Left ventricle myocardium superior (tissue), 1 donor: ENCODE data around the gene MAPK8IP1. TPM values are rescaled to one million over a fixed set of nuclear protein-coding genes. Genes with fewer than 3 reads are reported as not detected.
A peak's percentile ranks its signal among the peaks of the same experiment; 100 is the strongest.
"Not testable (repeated sequence)": the region's sequence is repeated elsewhere in the genome, so short reads cannot be mapped to it uniquely, and the experiment has no call there.

ENCODE experiments used
- ATAC-seq: fragments of 200-7000 bp; cut with Tn5 transposase; one replicate; pipeline ENCODE4 v1.9.1; 2020; ENCODE audit warnings: mild to moderate bottlenecking, moderate library complexity
- DNase-seq: peaks from one replicate; pipeline ENCODE4 v3.0.0-alpha.2; 2020
- intact Hi-C: fragments of 100-400 bp; cut with micrococcal nuclease; formaldehyde crosslinking; loops from one replicate; pipeline ENCODE4 v1.11.0; 2022
- long read RNA-seq: library from polyadenylated mRNA; unstranded; transcript quantifications from one replicate; pipeline ENCODE4 v2.0.0, GENCODE V29; 2021
- total RNA-seq: library from RNA; stranded (reverse); fragmentation: NEBNext Ultra II Directional; extraction: Animal tissue kit (Norgen Biotek cat#: 25700); gene quantifications from one replicate; pipeline ENCODE4 v1.2.1, GENCODE V29; 2021
- donor health status: DM: no; HTN: yes; CAD: no; lungs with severe emphysema.

The MAPK8IP1 gene
- 4.4 TPM for total RNA-seq
- long read RNA-seq, partial matches to known transcripts = 14 of 15 reads
- long read RNA-seq, other reads (novel, unspliced or antisense) = 1 of 15 reads

- DNase-seq (peak; percentile 71), ATAC-seq (peak; percentile 79)
- intact Hi-C loops = no loop called here
Measured at GRCh38 chr11:45885274-45885920, at the start of gene MAPK8IP1. MAPK8IP1 (plus strand) TSS chr11:45885651; CDS start chr11:45885821, 170 bp downstream.

- intact Hi-C loops = no loop called here
- DNase-seq (no peak), ATAC-seq (no peak)
Measured at GRCh38 chr11:45839204-45839603, 46.2 kb upstream of the MAPK8IP1 start.

- ATAC-seq, intact Hi-C loops, DNase-seq: not testable (repeated sequence)
Measured at GRCh38 chr11:45840251-45840650, 45.2 kb upstream of the MAPK8IP1 start.

DNA sequence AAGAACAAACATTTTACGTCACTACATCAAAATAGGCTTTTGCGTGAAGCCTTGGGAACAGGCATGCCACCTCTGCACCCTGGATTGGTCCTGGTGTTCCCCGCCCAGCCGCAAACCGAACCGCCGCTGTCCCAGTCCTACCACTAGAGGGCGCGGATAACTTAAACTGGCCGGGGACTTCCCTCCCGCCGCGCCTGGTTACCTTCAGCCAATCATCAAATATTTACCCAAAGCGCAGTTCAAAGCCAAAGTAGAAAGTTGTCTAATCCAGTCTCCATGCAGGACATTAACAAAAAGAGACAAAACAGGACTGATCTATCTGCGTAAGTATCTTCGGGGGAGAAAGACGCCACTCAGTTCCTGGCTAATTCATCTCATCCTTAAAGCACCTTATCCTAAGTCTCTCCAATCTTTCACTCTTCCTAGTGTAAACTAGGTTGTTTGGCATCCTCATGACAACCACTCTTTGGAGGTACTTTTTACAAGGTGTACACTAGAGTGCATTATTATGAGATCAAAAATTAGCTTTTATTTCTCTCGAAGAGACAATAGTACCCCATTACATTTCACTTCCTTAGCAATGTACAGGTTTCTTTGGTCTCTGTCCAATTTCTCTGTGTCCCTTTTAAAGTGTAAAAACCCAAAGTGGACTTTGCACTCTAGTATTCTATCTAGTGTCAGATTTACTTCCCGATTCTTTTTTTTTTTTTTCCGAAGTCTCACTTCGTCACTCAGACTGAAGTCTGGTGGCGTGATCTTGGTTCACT lies 42.1 kb upstream of the MAPK8IP1 start:
- ATAC-seq (peak; percentile 35), DNase-seq (peak; percentile 93)
- intact Hi-C loops = no loop called here

- DNase-seq = no peak
- intact Hi-C loops = no loop called here
- no peak for ATAC-seq
Measured at GRCh38 chr11:45844822-45845578, 40.5 kb upstream of the MAPK8IP1 start.

GRCh38 chr11:45846174-45846675 lies 39.2 kb upstream of the MAPK8IP1 start:
- DNase-seq (no peak), ATAC-seq (no peak)
- intact Hi-C loops = no loop called here

GRCh38 chr11:45846974-45847910 lies 38.2 kb upstream of the MAPK8IP1 start, which contains the start of gene CRY2:
CRY2 (plus strand) TSS chr11:45847475; CDS start chr11:45847491, 16 bp downstream.
- peak; percentile 100 for DNase-seq
- intact Hi-C loops = no loop called here
- ATAC-seq = peak; percentile 95

DNA sequence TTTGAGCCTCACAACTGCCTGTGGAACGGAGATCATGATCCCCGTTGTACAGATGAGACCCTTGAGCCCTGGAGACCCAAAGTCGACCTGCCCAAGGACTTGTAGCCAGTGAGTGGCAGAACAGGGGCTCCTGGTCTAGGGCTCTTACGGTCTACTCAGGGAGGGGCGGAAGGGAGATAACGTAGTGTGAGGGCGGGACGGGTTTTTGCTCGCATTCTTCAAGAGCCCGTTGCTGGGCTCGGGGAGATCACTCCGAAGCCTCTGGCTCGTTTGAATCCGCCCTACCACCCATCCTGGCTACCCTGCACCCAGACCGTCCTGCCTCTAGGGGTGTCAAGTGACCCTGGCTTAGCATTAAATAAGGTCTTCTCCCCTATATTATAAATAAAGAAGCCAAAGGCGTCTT lies 37.5 kb upstream of the MAPK8IP1 start:
- ATAC-seq (peak; percentile 28), DNase-seq (peak; percentile 43)
- intact Hi-C loops = no loop called here

GRCh38 chr11:45848654-45849081 lies 36.8 kb upstream of the MAPK8IP1 start:
- intact Hi-C loops = no loop called here
- ATAC-seq (no peak), DNase-seq (no peak)

GRCh38 chr11:45850446-45850845 lies 35.0 kb upstream of the MAPK8IP1 start:
- DNase-seq = no peak
- no peak for ATAC-seq
- intact Hi-C loops = no loop called here

GRCh38 chr11:45851228-45851627 lies 34.2 kb upstream of the MAPK8IP1 start:
- ATAC-seq (no peak), DNase-seq (no peak)
- intact Hi-C loops = no loop called here

DNA sequence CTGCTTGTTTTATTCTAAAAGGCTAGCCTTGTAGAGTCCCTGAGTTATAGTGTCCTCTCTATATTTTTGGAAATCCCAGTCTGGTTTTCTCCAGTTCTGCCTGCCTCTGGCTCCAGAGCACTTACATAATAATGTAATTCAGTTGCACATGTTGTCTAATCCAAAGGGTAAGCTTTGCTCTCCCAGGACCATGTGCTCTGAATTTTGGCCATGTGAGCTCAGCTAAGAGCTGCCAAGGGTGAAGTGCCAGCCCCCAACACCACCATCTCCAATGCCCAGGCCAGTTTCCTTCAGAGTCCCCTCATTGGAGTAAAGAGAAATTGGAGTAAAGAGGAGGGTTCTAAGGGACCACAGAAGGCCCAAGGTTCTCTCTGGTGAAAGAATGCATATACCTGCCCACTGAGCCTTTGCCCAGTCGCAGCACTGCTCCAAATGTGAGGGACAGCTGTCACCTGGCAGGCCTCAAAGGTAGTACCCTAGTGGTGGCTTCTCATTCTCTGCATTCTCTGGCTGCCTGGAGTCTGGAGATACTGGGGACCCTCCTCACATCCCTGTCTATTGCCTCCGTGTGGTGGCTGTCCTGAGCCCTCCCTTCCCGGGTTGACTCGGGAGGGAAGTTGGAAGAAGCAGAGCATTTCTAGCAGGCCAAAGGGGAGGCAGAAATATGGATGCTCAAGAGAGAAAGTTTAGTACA lies 33.3 kb upstream of the MAPK8IP1 start:
- ATAC-seq = peak; percentile 26
- peak; percentile 52 for DNase-seq

GRCh38 chr11:45852712-45853101 lies 32.7 kb upstream of the MAPK8IP1 start:
- DNase-seq = peak; percentile 78
- ATAC-seq = peak; percentile 80

More for the DNA sequence above, 33.3 kb upstream of the MAPK8IP1 start:
- intact Hi-C loops = no loop called here

DNA sequence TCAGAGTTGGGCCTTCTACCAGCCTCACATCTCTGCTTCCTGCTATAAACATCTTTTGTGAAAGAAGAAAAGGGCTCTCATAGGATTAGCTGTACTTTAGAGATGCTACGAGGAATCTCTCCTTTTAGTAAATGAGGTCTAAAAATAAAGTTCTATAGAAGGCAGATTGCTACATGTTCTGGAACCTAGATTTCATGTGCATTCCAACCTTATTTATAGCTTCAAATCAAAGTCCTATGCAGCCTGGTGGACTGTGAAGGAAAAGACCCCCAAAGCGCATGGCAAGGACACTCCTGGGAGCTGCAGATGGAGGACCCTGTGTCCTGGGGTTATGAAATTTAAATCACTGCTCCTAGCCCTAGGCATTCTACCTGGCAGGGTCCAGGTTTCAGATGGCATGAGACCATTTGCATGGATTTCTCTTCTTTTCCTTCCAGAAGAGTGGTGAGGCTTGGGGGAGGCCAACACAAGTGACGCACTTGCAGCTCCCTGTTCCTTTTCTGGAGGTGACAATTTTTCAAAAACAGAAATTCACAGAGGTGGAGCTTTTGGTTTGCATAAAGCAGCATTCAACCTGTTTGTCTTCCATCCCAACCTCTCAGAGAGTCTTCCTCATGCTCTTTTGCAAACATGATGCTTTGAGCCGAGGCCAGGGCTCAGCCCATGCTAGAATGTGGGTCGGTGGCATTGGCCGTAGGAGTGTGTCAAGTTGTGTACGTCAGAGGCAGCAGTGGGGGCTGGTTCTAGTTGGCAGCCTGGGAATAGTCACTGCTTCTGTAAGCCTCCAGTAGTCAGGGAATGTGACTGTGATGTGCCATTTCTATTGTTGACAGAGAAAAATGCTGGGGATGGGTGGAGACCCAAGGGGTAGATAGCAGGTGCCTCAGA lies 31.9 kb upstream of the MAPK8IP1 start:
- intact Hi-C loops = no loop called here
- peak; percentile 83 for DNase-seq
- peak; percentile 72 for ATAC-seq

More at GRCh38 chr11:45852712-45853101, 32.7 kb upstream of the MAPK8IP1 start:
- intact Hi-C loops = no loop called here

DNA sequence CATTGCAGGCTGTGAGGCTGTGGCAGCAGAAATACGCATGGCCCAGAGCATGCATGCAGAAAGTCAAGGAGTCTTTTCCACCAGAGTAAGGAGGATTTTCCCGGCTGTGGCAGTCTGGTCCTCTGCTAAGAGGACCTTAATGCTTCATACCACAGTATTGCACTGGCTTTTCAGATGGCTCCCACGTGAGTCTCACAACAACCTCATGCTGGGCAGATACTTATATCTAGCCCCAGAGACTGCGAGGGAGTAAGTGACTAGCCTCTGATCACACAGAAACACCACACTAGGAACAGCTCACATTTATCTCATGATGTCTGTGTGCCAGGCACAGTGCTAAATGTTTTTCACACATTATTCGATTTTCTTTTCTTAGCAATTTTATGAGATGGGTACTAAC lies 30.1 kb upstream of the MAPK8IP1 start:
- ATAC-seq (no peak), DNase-seq (no peak)
- intact Hi-C loops = no loop called here

DNA sequence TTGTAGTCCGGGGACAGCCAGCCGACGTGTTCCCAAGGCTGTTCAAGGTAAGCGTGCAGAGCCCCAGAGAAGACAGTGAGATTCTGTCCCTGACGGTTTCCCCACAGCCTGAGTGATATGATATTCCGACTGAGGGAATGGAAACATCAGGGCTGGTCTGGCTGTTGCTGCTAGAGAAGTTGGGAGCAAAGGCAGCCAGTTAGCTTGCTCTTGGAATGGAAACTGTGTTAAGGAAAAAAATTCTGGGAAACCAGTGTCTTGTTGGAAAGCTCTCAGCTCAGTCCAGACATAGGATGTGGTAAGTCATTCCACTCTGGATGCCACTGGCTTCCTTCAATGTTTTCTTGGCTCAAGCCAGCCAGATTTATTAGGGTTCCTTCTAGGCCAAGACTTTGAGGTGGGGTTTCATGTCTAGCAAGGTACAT lies 29.4 kb upstream of the MAPK8IP1 start:
- intact Hi-C loops = no loop called here
- ATAC-seq (no peak), DNase-seq (no peak)
